OCI-LY7 (cell line): ENCODE data around the gene KCNQ4. TPM values are rescaled to one million over a fixed set of nuclear protein-coding genes. Genes with fewer than 3 reads are reported as not detected.

ENCODE experiments used
- BruUV-seq: library from RNA; stranded (reverse); fragments of 400-500 nt; replicated peaks from 2 replicates; lab custom pipeline; 2021; lab: Mats Ljungman, UMichigan
- CTCF ChIA-PET: fragments of 300-600 bp; sonication (Branson Sonifier 250); formaldehyde crosslinking; loops from one replicate; lab custom pipeline; 2022; ENCODE audit warnings: antibody characterized with exemption; ENCODE audit not compliant: unreplicated experiment; lab: Charles Lee
- POLR2A ChIA-PET: fragments of 300-600 bp; sonication (Branson Sonifier 250); formaldehyde crosslinking; loops from one replicate; lab custom pipeline; 2022; ENCODE audit warnings: antibody characterized with exemption; lab: Charles Lee
- DNase-seq: peaks from one replicate; pipeline ENCODE4 v3.0.0-alpha.2; 2015; ENCODE audit warnings: low spot score
- H2AFZ ChIP-seq: fragments of 200-600 bp; sonication (generic), shearing (Covaris generic); 2 replicates; pipeline ENCODE4 v1.6.1; 2014; ENCODE audit warnings: mild to moderate bottlenecking, antibody characterized with exemption, low read length, moderate library complexity
- H3K27ac ChIP-seq: fragments of 200-600 bp; sonication (generic); 2 replicates; pipeline ENCODE4 v1.5.1; 2014; ENCODE audit warnings: mixed run types, low read depth, mild to moderate bottlenecking, moderate library complexity, low read length, inconsistent platforms; ENCODE audit not compliant: poor library complexity, severe bottlenecking
- H3K36me3 ChIP-seq: fragments of 200-600 bp; sonication (generic); 2 replicates; pipeline ENCODE4 v1.6.1; 2014; ENCODE audit warnings: mild to moderate bottlenecking, antibody characterized with exemption, low read length, moderate library complexity, mixed read lengths; ENCODE audit not compliant: insufficient read depth
- H3K4me1 ChIP-seq: fragments of 200-600 bp; sonication (generic); 2 replicates; pipeline ENCODE4 v1.5.1; 2014; ENCODE audit warnings: mild to moderate bottlenecking, low read length; ENCODE audit not compliant: insufficient read depth, poor library complexity, severe bottlenecking
- H3K4me2 ChIP-seq: fragments of 200-600 bp; sonication (generic); 2 replicates; pipeline ENCODE4 v1.6.1; 2014; ENCODE audit warnings: mild to moderate bottlenecking, low read length
- H3K4me3 ChIP-seq: fragments of 200-600 bp; sonication (generic); 2 replicates; pipeline ENCODE4 v1.5.1; 2014; ENCODE audit warnings: mild to moderate bottlenecking, low read depth, low read length; ENCODE audit not compliant: poor library complexity, severe bottlenecking
- H3K79me2 ChIP-seq: fragments of 200-600 bp; sonication (generic); 2 replicates; pipeline ENCODE4 v1.6.1; 2016; ENCODE audit warnings: low read depth, mild to moderate bottlenecking, low read length, moderate library complexity, mixed read lengths; ENCODE audit not compliant: insufficient read depth
- H3K9me2 ChIP-seq: fragments of 200-600 bp; sonication (generic); 2 replicates; pipeline ENCODE4 v1.6.1; 2016; ENCODE audit warnings: mild to moderate bottlenecking, low read length, mixed read lengths; ENCODE audit not compliant: insufficient read depth
- H3K9me3 ChIP-seq: fragments of 200-600 bp; sonication (generic); 2 replicates; pipeline ENCODE4 v1.6.1; 2014; ENCODE audit warnings: mild to moderate bottlenecking, mixed run types, low read length, mixed read lengths
- H4K20me1 ChIP-seq: fragments of 200-600 bp; sonication (generic); 2 replicates; pipeline ENCODE4 v1.6.1; 2014; ENCODE audit warnings: mild to moderate bottlenecking, antibody characterized with exemption, low read length, moderate library complexity, mixed read lengths; ENCODE audit not compliant: insufficient read depth
- EZH2phosphoT487 ChIP-seq: fragments of 200-600 bp; sonication (generic); IDR thresholded peaks from 2 replicates; pipeline ENCODE4 v1.6.1; 2018; ENCODE audit warnings: low read depth, borderline replicate concordance, mild to moderate bottlenecking, mixed run types, antibody characterized with exemption, low read length, moderate library complexity, mixed read lengths
- intact Hi-C: fragments of 100-400 bp; cut with micrococcal nuclease; formaldehyde crosslinking; loops from one replicate; pipeline ENCODE4 v1.10.0; 2022; ENCODE audit not compliant: unreplicated experiment
- total RNA-seq, 2 experiments: library from RNA; depleted of rRNA in 1 of 2; stranded (reverse); fragments of >200 nt in 1 of 2; shearing (Covaris generic) in 1 of 2; gene quantifications; 2 replicates each; pipeline ENCODE4 v1.2.3, GENCODE V29; 2014 to 2022
- TF ChIP-seq, protein P1 (sequence below): fragments of 200-600 bp; sonication (generic); conservative IDR thresholded peaks from 2 replicates; pipeline ENCODE4 v1.5.1; 2014; ENCODE audit warnings: mild to moderate bottlenecking, antibody characterized with exemption, low read length, moderate library complexity, mixed read lengths

Gene KCNQ4
- total RNA-seq, 2 experiments from 2014 or later: 0.16 to 0.49 TPM

GRCh38 chr1:40838980-40839942 lies 55.7 kb downstream of the KCNQ4 start:
- Histone ChIP-seq H4K20me1 (no peaks in the 10 kb centered on the region), H3K9me2 (no peaks in the 10 kb centered on the region), H3K27ac (no peak overlapping the region), H3K4me2 (no peak overlapping the region), H3K9me3 (no peaks in the 10 kb centered on the region), H3K4me3 (no peak overlapping the region), H2AFZ (no peak overlapping the region), H3K36me3 (no peaks in the 10 kb centered on the region), H3K79me2 (no peaks in the 10 kb centered on the region), H3K4me1 (no peaks in the 10 kb centered on the region)
- ChIA-PET CTCF (no interaction called here), POLR2A (no interaction called here)
- DNase-seq: no peak
- TF ChIP-seq EZH2phosphoT487: no peak
- TF ChIP-seq, protein P1, sequence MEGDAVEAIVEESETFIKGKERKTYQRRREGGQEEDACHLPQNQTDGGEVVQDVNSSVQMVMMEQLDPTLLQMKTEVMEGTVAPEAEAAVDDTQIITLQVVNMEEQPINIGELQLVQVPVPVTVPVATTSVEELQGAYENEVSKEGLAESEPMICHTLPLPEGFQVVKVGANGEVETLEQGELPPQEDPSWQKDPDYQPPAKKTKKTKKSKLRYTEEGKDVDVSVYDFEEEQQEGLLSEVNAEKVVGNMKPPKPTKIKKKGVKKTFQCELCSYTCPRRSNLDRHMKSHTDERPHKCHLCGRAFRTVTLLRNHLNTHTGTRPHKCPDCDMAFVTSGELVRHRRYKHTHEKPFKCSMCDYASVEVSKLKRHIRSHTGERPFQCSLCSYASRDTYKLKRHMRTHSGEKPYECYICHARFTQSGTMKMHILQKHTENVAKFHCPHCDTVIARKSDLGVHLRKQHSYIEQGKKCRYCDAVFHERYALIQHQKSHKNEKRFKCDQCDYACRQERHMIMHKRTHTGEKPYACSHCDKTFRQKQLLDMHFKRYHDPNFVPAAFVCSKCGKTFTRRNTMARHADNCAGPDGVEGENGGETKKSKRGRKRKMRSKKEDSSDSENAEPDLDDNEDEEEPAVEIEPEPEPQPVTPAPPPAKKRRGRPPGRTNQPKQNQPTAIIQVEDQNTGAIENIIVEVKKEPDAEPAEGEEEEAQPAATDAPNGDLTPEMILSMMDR: no peak
- no TSS peak for BruUV-seq
- intact Hi-C loops: no loop called here

GRCh38 chr1:40839943-40840335 lies 56.4 kb downstream of the KCNQ4 start:
- H3K9me2 ChIP-seq: no peaks in the 10 kb centered on the region
- DNase-seq: no peak
- H3K79me2 ChIP-seq: no peaks in the 10 kb centered on the region
- no peak overlapping the region for H2AFZ ChIP-seq
- no peaks in the 10 kb centered on the region for H3K9me3 ChIP-seq
- H3K4me3 ChIP-seq: no peak overlapping the region
- no peak for TF ChIP-seq EZH2phosphoT487
- TF ChIP-seq, protein P1: no peak
- H3K4me1 ChIP-seq: peaks cover 3% of the 10 kb centered on the region
- ChIA-PET CTCF (no interaction called here), POLR2A (no interaction called here)
- no peaks in the 10 kb centered on the region for H4K20me1 ChIP-seq
- H3K27ac ChIP-seq: no peak overlapping the region
- no peak overlapping the region for H3K4me2 ChIP-seq
- BruUV-seq: no TSS peak
- intact Hi-C loops: no loop called here
- H3K36me3 ChIP-seq: no peaks in the 10 kb centered on the region
